ENCODE measurements around the gene DDR1.

DDR1 gene

GRCh38 chr6:30881392-30882203, 2.7 kb upstream of the DDR1 start:
- no peak for DNase-seq

DNA sequence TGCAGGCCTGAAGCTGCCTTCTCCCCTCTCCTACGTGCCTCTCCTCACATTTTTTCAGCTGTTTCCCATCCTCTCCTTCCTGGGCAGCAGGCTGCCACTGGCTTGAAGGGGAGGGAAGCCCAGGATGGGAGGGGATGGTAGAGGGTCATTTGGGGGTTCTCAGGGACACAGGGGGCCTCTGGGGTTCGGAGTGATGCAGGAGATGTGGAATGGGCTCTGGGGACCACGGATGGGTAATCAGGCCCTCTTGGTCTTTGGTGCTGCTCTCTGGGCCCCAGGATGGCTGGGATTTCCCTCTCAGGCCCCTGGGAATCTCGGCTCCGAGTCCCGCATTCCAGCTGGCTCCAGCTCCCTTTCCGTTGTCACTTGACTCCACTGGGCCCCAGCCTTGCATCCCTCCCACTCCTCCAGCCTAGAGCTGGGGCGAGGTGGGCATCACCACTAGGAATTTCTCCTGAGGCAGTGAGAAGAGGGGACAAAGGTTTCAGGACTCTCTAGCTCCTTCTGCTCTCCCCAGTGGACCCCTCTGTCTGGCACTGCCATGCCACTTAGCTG, 2.0 kb upstream of the DDR1 start:
- DNase-seq: no peak

- DNase-seq: no peak
These were observed 1.3 kb upstream of the DDR1 start for GRCh38 chr6:30882759-30883684.

- peak; percentile 24 for DNase-seq
These were observed 482 bp downstream of the DDR1 start for GRCh38 chr6:30884521-30885480.

DNA sequence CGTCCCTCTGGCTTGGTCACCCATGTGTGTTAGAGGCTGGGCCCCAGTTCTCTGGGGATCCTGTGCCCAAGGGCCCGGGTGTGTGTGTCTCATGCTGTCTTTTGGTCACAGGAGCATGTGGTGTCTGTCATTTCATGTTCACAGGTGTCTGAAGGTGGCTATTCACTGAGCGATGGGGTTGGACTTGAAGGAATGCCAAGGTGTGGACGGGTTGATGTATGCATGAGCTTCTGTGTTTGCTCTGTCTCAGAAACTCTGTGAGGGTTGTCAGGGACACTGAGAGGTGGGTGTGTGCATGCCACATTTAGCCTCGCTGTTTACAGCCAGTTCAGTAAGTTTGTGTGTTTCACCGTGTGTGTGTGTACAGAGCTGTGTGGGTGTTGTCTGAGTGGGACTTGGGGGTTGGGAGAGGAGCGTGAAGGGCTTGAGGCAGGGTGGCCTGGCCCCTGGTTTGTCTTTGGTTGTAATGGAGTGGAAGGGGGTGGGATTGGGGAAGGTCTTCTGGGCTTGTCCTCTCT, 1.2 kb downstream of the DDR1 start:
- no peak for DNase-seq

GRCh38 chr6:30885999-30886896, 1.9 kb downstream of the DDR1 start:
- no peak for DNase-seq

DNA sequence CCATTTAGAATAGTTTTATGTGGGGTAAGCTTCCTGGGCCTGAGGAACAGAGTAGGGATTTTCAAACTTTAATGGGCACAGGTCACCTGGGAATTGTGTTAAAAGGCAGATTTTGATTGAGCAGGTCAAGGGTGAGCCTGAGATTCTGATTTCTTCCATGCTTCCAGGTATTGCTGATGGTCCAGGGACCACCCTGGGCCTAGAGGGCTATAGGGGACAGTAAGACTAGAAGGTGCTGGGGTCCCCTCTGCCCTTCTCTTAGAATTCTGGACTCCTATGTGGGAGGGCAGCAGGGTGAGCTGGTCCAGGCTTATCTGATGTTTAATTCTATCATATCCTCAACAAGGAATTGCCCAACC, 2.6 kb downstream of the DDR1 start:
- no peak for DNase-seq

- DNase-seq: no peak
These were observed 3.8 kb downstream of the DDR1 start for GRCh38 chr6:30887901-30888815.

DNA sequence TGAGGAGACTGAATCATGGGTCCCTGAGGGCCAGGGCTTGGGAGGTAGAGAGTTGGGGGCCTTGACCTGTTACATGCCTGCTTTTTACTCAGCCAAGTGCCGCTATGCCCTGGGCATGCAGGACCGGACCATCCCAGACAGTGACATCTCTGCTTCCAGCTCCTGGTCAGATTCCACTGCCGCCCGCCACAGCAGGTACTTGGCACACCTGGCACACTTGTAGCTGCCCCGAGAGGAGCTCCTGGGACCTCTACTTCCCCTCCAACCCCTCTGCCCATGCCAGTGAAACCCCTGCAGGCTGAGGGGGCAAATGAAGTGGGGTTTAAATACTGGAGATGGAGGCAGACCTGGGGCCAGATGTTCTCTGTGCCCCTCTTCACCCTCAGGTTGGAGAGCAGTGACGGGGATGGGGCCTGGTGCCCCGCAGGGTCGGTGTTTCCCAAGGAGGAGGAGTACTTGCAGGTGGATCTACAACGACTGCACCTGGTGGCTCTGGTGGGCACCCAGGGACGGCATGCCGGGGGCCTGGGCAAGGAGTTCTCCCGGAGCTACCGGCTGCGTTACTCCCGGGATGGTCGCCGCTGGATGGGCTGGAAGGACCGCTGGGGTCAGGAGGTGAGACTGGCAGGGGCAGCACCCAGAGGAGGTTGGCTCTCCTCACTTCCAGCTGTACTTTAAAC, 4.6 kb downstream of the DDR1 start:
- DNase-seq: no peak

DNA sequence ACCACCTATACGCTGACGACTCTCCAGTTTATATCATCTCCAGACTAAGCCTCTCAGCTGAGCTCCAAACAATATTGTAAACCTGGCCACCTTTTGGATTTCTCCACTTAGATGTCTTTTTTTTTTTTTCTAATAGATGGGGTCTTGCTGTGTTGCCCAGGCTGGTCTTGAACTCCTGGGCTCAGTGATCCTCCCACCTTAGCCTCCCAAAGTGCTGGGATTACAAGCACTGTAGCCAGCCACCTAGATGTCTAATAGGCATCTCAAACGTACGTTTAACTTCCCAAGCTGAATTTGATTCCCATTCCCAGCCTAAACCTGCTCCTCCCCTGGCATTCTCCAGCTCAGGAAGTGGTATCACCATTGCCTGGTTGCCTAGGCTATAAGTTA, 5.2 kb downstream of the DDR1 start:
- no peak for DNase-seq

DNA sequence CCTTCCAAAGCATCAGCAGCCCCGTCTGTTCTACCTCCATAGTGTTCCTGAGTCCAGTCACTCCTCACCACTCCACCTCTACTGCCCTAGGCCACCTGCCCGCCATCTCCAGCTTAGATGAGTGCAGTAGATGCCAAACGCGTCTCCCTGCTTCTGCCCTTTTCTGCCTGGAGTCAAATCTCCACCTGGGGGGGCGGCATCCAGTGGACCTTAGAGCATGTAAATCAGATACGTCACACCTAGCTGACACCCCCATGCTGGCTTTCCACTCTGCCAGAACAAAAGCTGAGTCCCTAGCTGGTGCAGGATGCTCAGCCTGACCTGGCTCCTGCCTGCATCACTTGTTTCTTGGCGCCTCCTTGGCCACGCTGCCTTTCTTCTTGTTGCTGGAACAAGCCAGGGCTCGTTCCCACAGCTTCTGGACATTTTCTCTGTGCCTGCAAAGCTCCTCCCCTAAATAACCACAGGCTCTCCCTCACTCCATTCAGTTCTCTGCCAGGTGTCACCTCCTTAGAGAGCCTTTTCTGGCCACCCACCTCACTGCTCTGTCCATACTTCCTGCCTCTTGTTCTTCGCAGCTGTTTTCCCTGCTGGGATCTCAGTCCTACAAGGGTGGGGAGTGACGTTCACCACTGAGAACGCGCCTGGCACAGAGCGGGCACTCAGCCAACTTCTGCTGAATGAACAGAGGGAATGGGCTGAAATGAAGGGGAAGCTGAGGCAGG, 5.8 kb downstream of the DDR1 start:
- DNase-seq: no peak

DNA sequence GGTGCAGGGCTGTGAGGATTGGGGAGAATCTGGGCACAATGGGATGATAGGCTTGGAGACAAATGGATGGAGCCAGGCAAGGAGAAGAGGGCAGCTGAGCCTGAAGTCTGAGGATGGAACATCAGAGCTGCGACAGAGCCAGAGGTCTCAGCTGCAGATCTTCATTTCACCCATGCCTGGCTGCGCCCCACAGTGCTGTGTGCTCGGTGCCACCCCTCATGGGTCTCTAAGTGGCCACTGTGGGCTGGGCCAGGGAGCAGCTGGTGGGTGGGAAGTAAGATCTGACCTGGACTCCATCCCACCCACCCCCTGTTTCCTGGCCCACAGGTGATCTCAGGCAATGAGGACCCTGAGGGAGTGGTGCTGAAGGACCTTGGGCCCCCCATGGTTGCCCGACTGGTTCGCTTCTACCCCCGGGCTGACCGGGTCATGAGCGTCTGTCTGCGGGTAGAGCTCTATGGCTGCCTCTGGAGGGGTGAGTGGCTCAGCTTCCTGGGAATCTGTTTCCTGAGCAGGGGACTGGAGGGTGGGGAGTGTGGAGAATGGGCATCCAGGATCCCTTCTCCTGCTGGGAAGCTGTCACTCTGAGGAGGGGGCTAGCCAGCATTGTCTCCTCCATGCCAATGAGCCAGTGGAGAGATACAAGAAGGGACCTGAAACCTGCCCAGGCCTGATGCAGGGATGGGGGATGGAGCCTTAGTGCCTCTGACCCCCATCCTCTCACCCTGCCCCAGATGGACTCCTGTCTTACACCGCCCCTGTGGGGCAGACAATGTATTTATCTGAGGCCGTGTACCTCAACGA, 6.5 kb downstream of the DDR1 start:
- DNase-seq: no peak

GRCh38 chr6:30891450-30891723, 7.1 kb downstream of the DDR1 start:
- DNase-seq: no peak

DNA sequence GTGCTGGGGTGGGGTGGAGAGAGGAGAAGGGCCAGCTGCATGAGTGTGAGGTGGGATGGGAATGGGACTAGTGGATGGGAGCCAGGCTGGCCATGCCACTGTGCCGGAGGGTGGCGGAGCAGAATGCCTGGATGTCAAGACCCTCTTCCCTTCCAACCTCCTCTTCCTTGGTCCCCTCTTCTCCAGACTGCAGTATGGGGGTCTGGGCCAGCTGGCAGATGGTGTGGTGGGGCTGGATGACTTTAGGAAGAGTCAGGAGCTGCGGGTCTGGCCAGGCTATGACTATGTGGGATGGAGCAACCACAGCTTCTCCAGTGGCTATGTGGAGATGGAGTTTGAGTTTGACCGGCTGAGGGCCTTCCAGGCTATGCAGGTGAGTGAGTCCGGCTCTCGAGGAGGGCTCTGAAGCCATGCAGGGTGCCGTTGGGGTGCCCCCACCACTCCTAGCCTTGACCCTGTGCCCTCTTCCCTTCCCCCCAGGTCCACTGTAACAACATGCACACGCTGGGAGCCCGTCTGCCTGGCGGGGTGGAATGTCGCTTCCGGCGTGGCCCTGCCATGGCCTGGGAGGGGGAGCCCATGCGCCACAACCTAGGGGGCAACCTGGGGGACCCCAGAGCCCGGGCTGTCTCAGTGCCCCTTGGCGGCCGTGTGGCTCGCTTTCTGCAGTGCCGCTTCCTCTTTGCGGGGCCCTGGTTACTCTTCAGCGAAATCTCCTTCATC, 7.7 kb downstream of the DDR1 start:
- DNase-seq: no peak

DNA sequence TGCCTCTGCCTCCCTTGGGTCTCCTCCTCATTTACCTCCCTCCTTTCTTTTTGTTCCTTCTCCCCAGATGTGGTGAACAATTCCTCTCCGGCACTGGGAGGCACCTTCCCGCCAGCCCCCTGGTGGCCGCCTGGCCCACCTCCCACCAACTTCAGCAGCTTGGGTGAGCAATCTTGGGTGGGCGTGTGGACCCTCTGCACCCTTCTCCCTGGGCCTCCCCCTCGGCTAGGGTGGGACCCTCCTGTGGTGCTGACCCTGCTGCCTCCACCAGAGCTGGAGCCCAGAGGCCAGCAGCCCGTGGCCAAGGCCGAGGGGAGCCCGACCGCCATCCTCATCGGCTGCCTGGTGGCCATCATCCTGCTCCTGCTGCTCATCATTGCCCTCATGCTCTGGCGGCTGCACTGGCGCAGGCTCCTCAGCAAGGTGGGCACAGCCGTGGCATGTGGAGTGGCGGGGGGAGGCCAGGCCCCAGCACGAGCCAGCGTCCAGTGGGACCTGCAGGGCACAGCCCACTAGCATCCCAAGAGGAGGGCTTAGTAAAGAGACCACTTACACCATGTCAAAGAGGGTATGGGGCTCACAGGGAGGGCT, 8.8 kb downstream of the DDR1 start:
- DNase-seq: no peak

- DNase-seq: no peak
These were observed 9.3 kb downstream of the DDR1 start for GRCh38 chr6:30893666-30894065.

DNA sequence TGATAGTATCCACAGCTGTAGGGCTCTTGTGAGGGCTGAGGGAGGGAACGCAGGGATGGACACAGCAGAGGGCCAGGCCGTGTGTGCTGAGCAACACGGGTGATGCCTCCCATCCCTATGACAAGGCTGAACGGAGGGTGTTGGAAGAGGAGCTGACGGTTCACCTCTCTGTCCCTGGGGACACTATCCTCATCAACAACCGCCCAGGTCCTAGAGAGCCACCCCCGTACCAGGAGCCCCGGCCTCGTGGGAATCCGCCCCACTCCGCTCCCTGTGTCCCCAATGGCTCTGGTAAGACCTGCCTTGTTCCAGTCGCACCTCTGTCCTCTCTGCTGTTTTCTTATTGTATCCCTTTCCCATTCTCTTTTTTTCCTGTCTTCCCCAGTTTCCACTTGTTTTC, 10.1 kb downstream of the DDR1 start:
- DNase-seq: no peak

Measured in stimulated activated naive CD4-positive, alpha-beta T cell treated with Interleukin-2 at 50 U/mL for 16 hours (primary cell).